IMR-90 (cell line): ENCODE measurements around the gene TSEN54. TPM values are rescaled to one million over a fixed set of nuclear protein-coding genes. Genes with fewer than 3 reads are reported as not detected.

Experiments
- ATAC-seq: fragments of 200-7000 bp; cut with Tn5 transposase; 2 replicates; pipeline ENCODE4 v1.9.1; 2020; ENCODE audit warnings: low read depth, mild to moderate bottlenecking, moderate library complexity
- BruUV-seq: library from RNA; stranded (reverse); fragments of 400-500 nt; replicated peaks from 2 replicates; lab custom pipeline; 2021; lab: Mats Ljungman, UMichigan
- CTCF ChIA-PET: fragments of 300-600 bp; formaldehyde crosslinking; extraction: SDS; loops from one replicate; lab custom pipeline; 2021; ENCODE audit warnings: antibody characterized with exemption; lab: Yijun Ruan, JAX
- POLR2A ChIA-PET: fragments of 300-600 bp; sonication (Branson Sonifier 250); formaldehyde crosslinking; loops from one replicate; lab custom pipeline; 2022; ENCODE audit warnings: antibody characterized with exemption; ENCODE audit not compliant: unreplicated experiment; lab: Charles Lee
- DNase-seq: peaks from one replicate; pipeline ENCODE4 v3.0.0; 2013
- H2AFZ ChIP-seq: replicated peaks from 2 replicates; pipeline ENCODE3; 2013; ENCODE audit warnings: low read length, mild to moderate bottlenecking; ENCODE audit not compliant: poor library complexity
- H2AK5ac ChIP-seq: 2 replicates; pipeline ENCODE4 v1.6.1; 2013; ENCODE audit warnings: low read depth, low read length, inconsistent platforms
- H2AK9ac ChIP-seq: replicated peaks from 2 replicates; pipeline ENCODE3; 2013; ENCODE audit warnings: mild to moderate bottlenecking, low read depth, low read length, moderate library complexity; ENCODE audit not compliant: poor library complexity
- H2BK120ac ChIP-seq: 2 replicates; pipeline ENCODE4 v1.6.1; 2013; ENCODE audit warnings: low read depth, low read length, inconsistent platforms
- H2BK15ac ChIP-seq: 3 replicates; pipeline ENCODE4 v1.6.1; 2013; ENCODE audit warnings: low read depth, low read length, inconsistent platforms
- H2BK20ac ChIP-seq: 2 replicates; pipeline ENCODE4 v1.6.1; 2013; ENCODE audit warnings: low read depth, mild to moderate bottlenecking, inconsistent platforms, low read length, moderate library complexity
- H2BK5ac ChIP-seq: 2 replicates; pipeline ENCODE4 v1.6.1; 2013; ENCODE audit warnings: mild to moderate bottlenecking, low read depth, low read length, inconsistent platforms; ENCODE audit not compliant: poor library complexity, severe bottlenecking
- H3K14ac ChIP-seq: replicated peaks from 2 replicates; pipeline ENCODE4 v1.6.1; 2013; ENCODE audit warnings: low read depth, low read length, inconsistent platforms
- H3K18ac ChIP-seq: 2 replicates; pipeline ENCODE4 v1.6.1; 2013; ENCODE audit warnings: low read depth, low read length, control low read depth
- H3K23ac ChIP-seq: 2 replicates; pipeline ENCODE4 v1.6.1; 2013; ENCODE audit warnings: low read depth, low read length, inconsistent platforms
- H3K27ac ChIP-seq: 2 replicates; pipeline ENCODE4 v1.5.1; 2013; ENCODE audit warnings: mild to moderate bottlenecking, control low read depth, low read length; ENCODE audit not compliant: insufficient read depth
- H3K27me3 ChIP-seq: 2 replicates; pipeline ENCODE4 v1.6.1; 2013; ENCODE audit warnings: low read length; ENCODE audit not compliant: control insufficient read depth, insufficient read depth
- H3K36me3 ChIP-seq: 2 replicates; pipeline ENCODE4 v1.6.1; 2013; ENCODE audit warnings: low read length, mixed read lengths; ENCODE audit not compliant: control insufficient read depth, insufficient read depth
- H3K4ac ChIP-seq: 2 replicates; pipeline ENCODE4 v1.6.1; 2013; ENCODE audit warnings: low read depth, low read length, inconsistent platforms
- H3K4me1 ChIP-seq: 2 replicates; pipeline ENCODE4 v1.6.1; 2013; ENCODE audit warnings: low read length, mixed read lengths; ENCODE audit not compliant: control insufficient read depth, insufficient read depth
- H3K4me2 ChIP-seq: 2 replicates; pipeline ENCODE4 v1.6.1; 2013; ENCODE audit warnings: low read depth, mild to moderate bottlenecking, control low read depth, low read length, moderate library complexity
- H3K4me3 ChIP-seq: 2 replicates; pipeline ENCODE4 v1.5.1; 2013; ENCODE audit warnings: low read depth, mild to moderate bottlenecking, control low read depth, low read length, moderate library complexity; ENCODE audit not compliant: insufficient read depth
- H3K56ac ChIP-seq: 2 replicates; pipeline ENCODE4 v1.6.1; 2013; ENCODE audit warnings: low read length, inconsistent platforms; ENCODE audit not compliant: insufficient read depth; ENCODE audit errors: extremely low read depth
- H3K79me1 ChIP-seq, 2 experiments: 2 replicates each; pipeline ENCODE4 v1.6.1; 2013; ENCODE audit warnings: low read length in 2 of 2, inconsistent platforms in 1 of 2, low read depth in 1 of 2
- H3K9ac ChIP-seq: 2 replicates; pipeline ENCODE4 v1.6.1; 2013; ENCODE audit warnings: low read depth, low read length, control low read depth
- H3K9me1 ChIP-seq: 2 replicates; pipeline ENCODE4 v1.6.1; 2013; ENCODE audit warnings: low read length, inconsistent platforms; ENCODE audit not compliant: insufficient read depth
- H3K9me3 ChIP-seq: 2 replicates; pipeline ENCODE4 v1.6.1; 2013; ENCODE audit warnings: low read length; ENCODE audit not compliant: control insufficient read depth, insufficient read depth
- H4K20me1 ChIP-seq: 2 replicates; pipeline ENCODE4 v1.6.1; 2013; ENCODE audit warnings: low read length, inconsistent platforms; ENCODE audit not compliant: insufficient read depth
- H4K5ac ChIP-seq: 2 replicates; pipeline ENCODE4 v1.6.1; 2013; ENCODE audit warnings: mild to moderate bottlenecking, low read depth, low read length, control low read depth
- H4K8ac ChIP-seq, 2 experiments: 2 replicates each; pipeline ENCODE4 v1.6.1; 2013; ENCODE audit warnings: low read depth in 2 of 2, low read length in 2 of 2, control low read depth in 1 of 2, inconsistent platforms in 1 of 2
- H4K91ac ChIP-seq: 2 replicates; pipeline ENCODE4 v1.6.1; 2013; ENCODE audit warnings: low read depth, low read length, inconsistent platforms; ENCODE audit not compliant: insufficient read depth
- BHLHE40 ChIP-seq: fragments of 150-350 bp; IDR thresholded peaks from 2 replicates; pipeline ENCODE4 v1.6.1; 2016; ENCODE audit warnings: mild to moderate bottlenecking, low read depth, low read length
- CEBPB ChIP-seq: IDR thresholded peaks from 2 replicates; pipeline ENCODE4 v1.6.1; 2012; ENCODE audit warnings: low read depth, low read length, improper control_type of control experiment
- CHD1 ChIP-seq: IDR thresholded peaks from 2 replicates; pipeline ENCODE4 v1.6.1; 2012; ENCODE audit warnings: low read depth, low read length, improper control_type of control experiment
- ELK1 ChIP-seq: fragments of 150-350 bp; IDR thresholded peaks from 2 replicates; pipeline ENCODE4 v1.6.1; 2016; ENCODE audit warnings: low read depth, mild to moderate bottlenecking, low read length, moderate library complexity, borderline replicate concordance
- FOS ChIP-seq: fragments of 150-350 bp; IDR thresholded peaks from 2 replicates; pipeline ENCODE4 v1.6.1; 2016; ENCODE audit warnings: low read depth, low read length
- MAFK ChIP-seq: IDR thresholded peaks from 2 replicates; pipeline ENCODE4 v1.6.1; 2012; ENCODE audit warnings: low read depth, low read length, improper control_type of control experiment
- MAZ ChIP-seq: IDR thresholded peaks from 2 replicates; pipeline ENCODE4 v1.6.1; 2012; ENCODE audit warnings: low read depth, mild to moderate bottlenecking, low read length, improper control_type of control experiment, moderate library complexity, borderline replicate concordance
- MXI1 ChIP-seq: IDR thresholded peaks from 2 replicates; pipeline ENCODE4 v1.6.1; 2012; ENCODE audit warnings: low read depth, mild to moderate bottlenecking, low read length, moderate library complexity, borderline replicate concordance
- NFE2L2 ChIP-seq: fragments of 150-350 bp; IDR thresholded peaks from 2 replicates; pipeline ENCODE4 v1.6.1; 2016; ENCODE audit warnings: low read depth, mild to moderate bottlenecking, low read length
- POLR2A ChIP-seq: IDR thresholded peaks from 2 replicates; pipeline ENCODE4 v1.6.1; 2012; ENCODE audit warnings: mild to moderate bottlenecking, low read depth, low read length
- RAD21 ChIP-seq: IDR thresholded peaks from 2 replicates; pipeline ENCODE4 v1.6.1; 2012; ENCODE audit warnings: low read length, improper control_type of control experiment
- RCOR1 ChIP-seq: IDR thresholded peaks from 2 replicates; pipeline ENCODE4 v1.6.1; 2012; ENCODE audit warnings: mild to moderate bottlenecking, low read length, improper control_type of control experiment; ENCODE audit not compliant: insufficient replicate concordance
- RFX5 ChIP-seq: IDR thresholded peaks from 2 replicates; pipeline ENCODE4 v1.8.0; 2012; ENCODE audit warnings: low read depth, mild to moderate bottlenecking, low read length, moderate library complexity
- SMC3 ChIP-seq: fragments of 150-350 bp; IDR thresholded peaks from 2 replicates; pipeline ENCODE4 v1.6.1; 2016; ENCODE audit warnings: low read depth, mild to moderate bottlenecking, antibody characterized with exemption, low read length, moderate library complexity
- WGBS, 2 experiments: methylation state at CpG; one replicate each; pipeline versions ENCODE4 v1.1.5 to v1.1.7; 2013; ENCODE audit warnings: missing lambda C conversion rate in 2 of 2; ENCODE audit not compliant: insufficient read length in 1 of 2; ENCODE audit errors: extremely low coverage in 2 of 2; 5-methylcytosine and 5-hydroxymethylcytosine counted together
- dilution Hi-C: fragments of 300-500 bp; cut with HindIII; formaldehyde crosslinking; loops from one replicate; pipeline ENCODE4 v1.14.3; 2018; ENCODE audit warnings: low sequenced_read_pairs; ENCODE audit not compliant: unreplicated experiment
- in situ Hi-C: fragments of 300-500 bp; cut with MboI; formaldehyde crosslinking; loops from 3 replicates; pipeline ENCODE4 v1.14.3; 2019; ENCODE audit warnings: low sequenced_read_pairs, inconsistent platforms, mixed read lengths
- intact Hi-C: fragments of 100-400 bp; cut with micrococcal nuclease; formaldehyde crosslinking; loops from 2 replicates; pipeline ENCODE4 v1.10.0; 2022
- polyA plus RNA-seq, 3 experiments: library from polyadenylated mRNA; depleted of rRNA; stranded (reverse); fragments of >200 nt; gene quantifications; 2 replicates each; pipeline ENCODE4 v1.2.3, GENCODE V29; 2012; ENCODE audit warnings: low replicate concordance in 1 of 3
- total RNA-seq: library from RNA; depleted of rRNA; stranded (reverse); fragments of >200 nt; gene quantifications from 2 replicates; pipeline ENCODE4 v1.2.3, GENCODE V29; 2012
- TF ChIP-seq, protein P1 (sequence below): conservative IDR thresholded peaks from 2 replicates; pipeline ENCODE4 v1.5.1; 2012; ENCODE audit warnings: mild to moderate bottlenecking, low read depth, low read length, improper control_type of control experiment
- TF ChIP-seq, protein P2 (sequence below): fragments of 150-350 bp; IDR thresholded peaks from 2 replicates; pipeline ENCODE4 v1.6.1; 2017; ENCODE audit warnings: mild to moderate bottlenecking, antibody characterized with exemption, low read length, low read depth

TSEN54 gene
- total and polyA plus RNA-seq, 2 of the 4 experiments (the other 2 are of a cell fraction) = 7.2 to 14.9 TPM

DNA sequence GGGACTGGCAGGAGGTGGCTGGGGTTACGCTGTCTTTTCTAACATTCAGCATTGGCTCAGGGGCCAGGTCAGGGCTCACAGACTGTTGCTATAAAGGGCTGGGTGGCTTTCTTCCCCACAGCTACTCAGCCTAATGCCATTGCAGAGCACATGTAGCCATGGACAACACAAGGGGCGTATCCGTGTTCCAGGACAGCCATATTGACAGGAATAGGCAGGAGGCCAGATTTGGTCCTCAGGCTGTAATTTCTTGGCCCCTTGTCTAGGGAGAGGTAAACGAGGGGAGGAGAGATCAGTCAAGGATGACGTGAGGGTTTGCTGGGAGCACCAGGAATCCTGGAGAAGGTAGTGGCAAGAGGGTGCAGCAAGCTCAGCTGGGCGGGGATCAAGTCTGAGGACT, 50.1 kb downstream of the TSEN54 start:
- CTCF ChIA-PET = no interaction called here
- POLR2A ChIA-PET = no interaction called here
- H3K14ac ChIP-seq = no peak overlapping the region
- no peaks in the 10 kb centered on the region for H3K36me3 ChIP-seq
- dilution Hi-C loops = no loop called here
- no peak overlapping the region for H3K9ac ChIP-seq
- no peak overlapping the region for H2BK15ac ChIP-seq
- no peak overlapping the region for H3K23ac ChIP-seq
- WGBS, 2 experiments = 100% methylated on average over 1 of the region's 6 CpGs; no CpG with 5 or more reads in 1 of the 2 experiments
- in situ Hi-C loops = no loop called here
- H4K20me1 ChIP-seq = no peaks in the 10 kb centered on the region
- no TSS peak for BruUV-seq
- no peak overlapping the region for H2BK20ac ChIP-seq
- H3K4me3 ChIP-seq = no peak overlapping the region
- no peak for DNase-seq
- no peak overlapping the region for H2AK9ac ChIP-seq
- no peak overlapping the region for H2AK5ac ChIP-seq
- no peak overlapping the region for H3K18ac ChIP-seq
- H3K56ac ChIP-seq = no peak overlapping the region
- TF ChIP-seq FOS (no peak), SMC3 (no peak), RFX5 (no peak), CHD1 (no peak), BHLHE40 (no peak), NFE2L2 (no peak), MAFK (no peak), MAZ (no peak), MXI1 (no peak), RAD21 (no peak), CEBPB (no peak), RCOR1 (no peak), POLR2A (no peak), ELK1 (no peak)
- TF ChIP-seq, protein P1, sequence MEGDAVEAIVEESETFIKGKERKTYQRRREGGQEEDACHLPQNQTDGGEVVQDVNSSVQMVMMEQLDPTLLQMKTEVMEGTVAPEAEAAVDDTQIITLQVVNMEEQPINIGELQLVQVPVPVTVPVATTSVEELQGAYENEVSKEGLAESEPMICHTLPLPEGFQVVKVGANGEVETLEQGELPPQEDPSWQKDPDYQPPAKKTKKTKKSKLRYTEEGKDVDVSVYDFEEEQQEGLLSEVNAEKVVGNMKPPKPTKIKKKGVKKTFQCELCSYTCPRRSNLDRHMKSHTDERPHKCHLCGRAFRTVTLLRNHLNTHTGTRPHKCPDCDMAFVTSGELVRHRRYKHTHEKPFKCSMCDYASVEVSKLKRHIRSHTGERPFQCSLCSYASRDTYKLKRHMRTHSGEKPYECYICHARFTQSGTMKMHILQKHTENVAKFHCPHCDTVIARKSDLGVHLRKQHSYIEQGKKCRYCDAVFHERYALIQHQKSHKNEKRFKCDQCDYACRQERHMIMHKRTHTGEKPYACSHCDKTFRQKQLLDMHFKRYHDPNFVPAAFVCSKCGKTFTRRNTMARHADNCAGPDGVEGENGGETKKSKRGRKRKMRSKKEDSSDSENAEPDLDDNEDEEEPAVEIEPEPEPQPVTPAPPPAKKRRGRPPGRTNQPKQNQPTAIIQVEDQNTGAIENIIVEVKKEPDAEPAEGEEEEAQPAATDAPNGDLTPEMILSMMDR = no peak
- TF ChIP-seq, protein P2, sequence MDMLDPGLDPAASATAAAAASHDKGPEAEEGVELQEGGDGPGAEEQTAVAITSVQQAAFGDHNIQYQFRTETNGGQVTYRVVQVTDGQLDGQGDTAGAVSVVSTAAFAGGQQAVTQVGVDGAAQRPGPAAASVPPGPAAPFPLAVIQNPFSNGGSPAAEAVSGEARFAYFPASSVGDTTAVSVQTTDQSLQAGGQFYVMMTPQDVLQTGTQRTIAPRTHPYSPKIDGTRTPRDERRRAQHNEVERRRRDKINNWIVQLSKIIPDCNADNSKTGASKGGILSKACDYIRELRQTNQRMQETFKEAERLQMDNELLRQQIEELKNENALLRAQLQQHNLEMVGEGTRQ = no peak
- no peak overlapping the region for H2AFZ ChIP-seq
- no peak overlapping the region for H2BK5ac ChIP-seq
- intact Hi-C loops = no loop called here
- no peak overlapping the region for H3K27ac ChIP-seq
- H3K79me1 ChIP-seq = no peaks in the 10 kb centered on the region
- H3K4me2 ChIP-seq = no peak overlapping the region
- H4K8ac ChIP-seq = no peak overlapping the region
- peaks cover 35% of the 10 kb centered on the region for H3K27me3 ChIP-seq
- ATAC-seq = no peak
- peaks cover 1% of the 10 kb centered on the region; the same call in 1 of the 2 replicates for H3K4me1 ChIP-seq
- H3K9me1 ChIP-seq = no peaks in the 10 kb centered on the region
- H4K5ac ChIP-seq = no peak overlapping the region
- no peak overlapping the region for H3K4ac ChIP-seq
- no peak overlapping the region for H2BK120ac ChIP-seq
- H3K9me3 ChIP-seq = no peaks in the 10 kb centered on the region
- no peak overlapping the region for H4K91ac ChIP-seq
